K562 (cell line): ENCODE data around the gene DGCR8. TPM values are rescaled to one million over a fixed set of nuclear protein-coding genes. Genes with fewer than 3 reads are reported as not detected.

Experiments used
- HCFC1 ChIP-seq: IDR thresholded peaks from 2 replicates; pipeline ENCODE4 v1.6.1; 2012; ENCODE audit warnings: low read depth, low read length, improper control_type of control experiment
- HDAC2 ChIP-seq: fragments of 450-650 bp; IDR thresholded peaks from 2 replicates; pipeline ENCODE4 v1.6.1; 2016; ENCODE audit warnings: mild to moderate bottlenecking
- JUND ChIP-seq, 2 experiments: IDR thresholded peaks; 2 replicates in 1 of 2; 3 replicates in 1 of 2; pipeline ENCODE4 v1.6.1; 2011; ENCODE audit warnings: borderline replicate concordance in 2 of 2, low read depth in 2 of 2, low read length in 2 of 2, improper control_type of control experiment in 1 of 2, missing biosample characterization in 1 of 2, missing genetic modification characterization in 1 of 2, missing genetic modification reagents in 1 of 2
- KAT7 ChIP-seq: sonication (generic); formaldehyde crosslinking; IDR thresholded peaks from 2 replicates; pipeline ENCODE4 v1.8.0; 2022; ENCODE audit warnings: missing genetic modification reagents, mild to moderate bottlenecking, borderline replicate concordance
- SIX5 ChIP-seq, 2 experiments: IDR thresholded peaks; 2 replicates each; pipeline ENCODE4 v1.6.1; 2011; ENCODE audit warnings: low read length in 2 of 2, borderline replicate concordance in 1 of 2, low read depth in 1 of 2, mild to moderate bottlenecking in 1 of 2, moderate library complexity in 1 of 2; ENCODE audit not compliant: insufficient read depth in 1 of 2
- SREBF1 ChIP-seq: fragments of 150-350 bp; IDR thresholded peaks from 2 replicates; pipeline ENCODE4 v1.6.1; 2014; ENCODE audit warnings: antibody characterized with exemption, low read depth, low read length, borderline replicate concordance
- ZNF586 ChIP-seq: fragments of 450-650 bp; formaldehyde crosslinking; conservative IDR thresholded peaks from 2 replicates; pipeline ENCODE4 v1.4.0; 2020; ENCODE audit warnings: mild to moderate bottlenecking, moderate library complexity
- polyA plus RNA-seq, 8 experiments: library from polyadenylated mRNA; depleted of rRNA in 4 of 8; stranded (reverse) in 5 of 8; unstranded in 3 of 8; fragments of >200 nt; fragmentation: Nextera tagmentation in 2 of 8; fragmentation: Illumina TruSeq in 1 of 8; extraction: Ambion mirVana in 2 of 8; extraction: Trizol in 1 of 8; gene quantifications; 2 replicates each; pipeline versions ENCODE4 v1.2.1 to v1.2.3, GENCODE V29; 2011 to 2014; ENCODE audit warnings: inconsistent platforms in 1 of 8, missing spikeins in 1 of 8
- total RNA-seq, 7 experiments: library from RNA; depleted of rRNA in 6 of 7; stranded (reverse); fragments of >200 nt in 6 of 7; fragmentation: Illumina TruSeq in 2 of 7; extraction: Trizol in 2 of 7; gene quantifications; 2 replicates each; pipeline versions ENCODE4 v1.2.1 to v1.2.3, GENCODE V29; 2011 to 2021; ENCODE audit warnings: low replicate concordance in 1 of 7
- TF ChIP-seq, protein P1 (sequence below): fragments of 450-650 bp; IDR thresholded peaks from 2 replicates; pipeline ENCODE4 v1.6.1; 2016; ENCODE audit warnings: low read depth
- TF ChIP-seq, protein P2 (sequence below): fragments of 250-450 bp; sonication (Bioruptor Pico); IDR thresholded peaks from 2 replicates; pipeline ENCODE4 v1.8.0; 2021; ENCODE audit warnings: mild to moderate bottlenecking, moderate library complexity
- TF ChIP-seq, protein P3 (sequence below): sonication (generic); formaldehyde crosslinking; IDR thresholded peaks from 2 replicates; pipeline ENCODE4 v1.8.0; 2022; ENCODE audit warnings: missing genetic modification reagents, mild to moderate bottlenecking, moderate library complexity, borderline replicate concordance
- TF ChIP-seq, protein P4 (sequence below): sonication (generic); formaldehyde crosslinking; IDR thresholded peaks from 2 replicates; pipeline ENCODE4 v1.5.0; 2020; ENCODE audit warnings: missing genetic modification reagents

DGCR8 gene
- total and polyA plus RNA-seq, 9 of the 15 experiments (the other 6 are each of a cell fraction or from before 2014, with no cell fraction given): 5.9 to 144 (median 80.1) TPM

DNA sequence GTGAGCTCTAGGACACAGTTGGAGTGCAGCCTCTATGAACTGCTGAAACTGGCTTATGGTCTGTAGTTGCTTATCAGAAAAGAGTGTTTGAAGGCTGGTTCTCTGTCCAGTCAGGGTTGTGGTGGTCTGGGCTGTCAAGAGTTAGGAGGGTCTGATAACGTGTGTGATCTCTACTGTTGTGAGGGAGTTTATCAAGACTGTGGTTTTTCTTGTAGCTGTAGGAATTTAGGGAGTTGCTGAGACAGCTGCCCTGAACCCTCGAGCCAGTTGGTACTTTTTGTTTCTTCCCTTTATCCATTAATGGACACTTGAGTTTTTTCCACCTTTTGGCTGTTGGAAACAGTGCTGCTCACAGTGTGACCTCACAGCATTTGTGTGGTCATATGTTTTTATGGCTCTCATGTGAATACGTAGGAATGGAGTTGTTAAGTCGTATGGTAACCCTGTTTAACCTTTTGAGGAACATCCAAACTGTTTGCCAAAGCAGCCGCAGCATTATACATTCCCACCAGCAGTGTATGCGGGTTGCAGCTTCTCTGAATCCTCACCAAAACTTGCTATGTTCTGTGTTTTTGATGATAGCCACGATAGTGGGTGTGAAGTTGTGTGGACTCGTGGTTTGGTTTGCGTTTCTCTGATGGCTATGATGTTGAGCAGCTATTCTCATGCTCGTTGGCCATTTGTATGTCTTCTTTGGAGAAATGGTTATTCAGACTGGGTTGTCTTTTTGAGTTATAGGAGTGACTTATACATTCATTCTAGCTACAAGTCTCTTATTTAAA lies 20.9 kb upstream of the DGCR8 start (continued):
- TF ChIP-seq JUND (IDR thresholded peaks at IDR 0.05; ENCODE audit: borderline replicate concordance, low read depth, low read length) (peak; percentile 66), JUND (tag; IDR thresholded peaks at IDR 0.05; ENCODE audit: borderline replicate concordance, low read depth, low read length) (peak; percentile 79; the same call in 2 of the 3 replicates), HDAC2 (peak; percentile 35; the same call in 1 of the 2 replicates), SIX5 (IDR thresholded peaks at IDR 0.05; ENCODE audit: borderline replicate concordance in 1 of 2, insufficient read depth in 1 of 2, low read depth in 1 of 2, low read length in 2 of 2) (no peak; a peak in 1 of 4 replicates), SREBF1 (no peak), HCFC1 (no peak), ZNF586 (no peak), KAT7 (CRISPR knock-in tag) (no peak)
- TF ChIP-seq, protein P1, sequence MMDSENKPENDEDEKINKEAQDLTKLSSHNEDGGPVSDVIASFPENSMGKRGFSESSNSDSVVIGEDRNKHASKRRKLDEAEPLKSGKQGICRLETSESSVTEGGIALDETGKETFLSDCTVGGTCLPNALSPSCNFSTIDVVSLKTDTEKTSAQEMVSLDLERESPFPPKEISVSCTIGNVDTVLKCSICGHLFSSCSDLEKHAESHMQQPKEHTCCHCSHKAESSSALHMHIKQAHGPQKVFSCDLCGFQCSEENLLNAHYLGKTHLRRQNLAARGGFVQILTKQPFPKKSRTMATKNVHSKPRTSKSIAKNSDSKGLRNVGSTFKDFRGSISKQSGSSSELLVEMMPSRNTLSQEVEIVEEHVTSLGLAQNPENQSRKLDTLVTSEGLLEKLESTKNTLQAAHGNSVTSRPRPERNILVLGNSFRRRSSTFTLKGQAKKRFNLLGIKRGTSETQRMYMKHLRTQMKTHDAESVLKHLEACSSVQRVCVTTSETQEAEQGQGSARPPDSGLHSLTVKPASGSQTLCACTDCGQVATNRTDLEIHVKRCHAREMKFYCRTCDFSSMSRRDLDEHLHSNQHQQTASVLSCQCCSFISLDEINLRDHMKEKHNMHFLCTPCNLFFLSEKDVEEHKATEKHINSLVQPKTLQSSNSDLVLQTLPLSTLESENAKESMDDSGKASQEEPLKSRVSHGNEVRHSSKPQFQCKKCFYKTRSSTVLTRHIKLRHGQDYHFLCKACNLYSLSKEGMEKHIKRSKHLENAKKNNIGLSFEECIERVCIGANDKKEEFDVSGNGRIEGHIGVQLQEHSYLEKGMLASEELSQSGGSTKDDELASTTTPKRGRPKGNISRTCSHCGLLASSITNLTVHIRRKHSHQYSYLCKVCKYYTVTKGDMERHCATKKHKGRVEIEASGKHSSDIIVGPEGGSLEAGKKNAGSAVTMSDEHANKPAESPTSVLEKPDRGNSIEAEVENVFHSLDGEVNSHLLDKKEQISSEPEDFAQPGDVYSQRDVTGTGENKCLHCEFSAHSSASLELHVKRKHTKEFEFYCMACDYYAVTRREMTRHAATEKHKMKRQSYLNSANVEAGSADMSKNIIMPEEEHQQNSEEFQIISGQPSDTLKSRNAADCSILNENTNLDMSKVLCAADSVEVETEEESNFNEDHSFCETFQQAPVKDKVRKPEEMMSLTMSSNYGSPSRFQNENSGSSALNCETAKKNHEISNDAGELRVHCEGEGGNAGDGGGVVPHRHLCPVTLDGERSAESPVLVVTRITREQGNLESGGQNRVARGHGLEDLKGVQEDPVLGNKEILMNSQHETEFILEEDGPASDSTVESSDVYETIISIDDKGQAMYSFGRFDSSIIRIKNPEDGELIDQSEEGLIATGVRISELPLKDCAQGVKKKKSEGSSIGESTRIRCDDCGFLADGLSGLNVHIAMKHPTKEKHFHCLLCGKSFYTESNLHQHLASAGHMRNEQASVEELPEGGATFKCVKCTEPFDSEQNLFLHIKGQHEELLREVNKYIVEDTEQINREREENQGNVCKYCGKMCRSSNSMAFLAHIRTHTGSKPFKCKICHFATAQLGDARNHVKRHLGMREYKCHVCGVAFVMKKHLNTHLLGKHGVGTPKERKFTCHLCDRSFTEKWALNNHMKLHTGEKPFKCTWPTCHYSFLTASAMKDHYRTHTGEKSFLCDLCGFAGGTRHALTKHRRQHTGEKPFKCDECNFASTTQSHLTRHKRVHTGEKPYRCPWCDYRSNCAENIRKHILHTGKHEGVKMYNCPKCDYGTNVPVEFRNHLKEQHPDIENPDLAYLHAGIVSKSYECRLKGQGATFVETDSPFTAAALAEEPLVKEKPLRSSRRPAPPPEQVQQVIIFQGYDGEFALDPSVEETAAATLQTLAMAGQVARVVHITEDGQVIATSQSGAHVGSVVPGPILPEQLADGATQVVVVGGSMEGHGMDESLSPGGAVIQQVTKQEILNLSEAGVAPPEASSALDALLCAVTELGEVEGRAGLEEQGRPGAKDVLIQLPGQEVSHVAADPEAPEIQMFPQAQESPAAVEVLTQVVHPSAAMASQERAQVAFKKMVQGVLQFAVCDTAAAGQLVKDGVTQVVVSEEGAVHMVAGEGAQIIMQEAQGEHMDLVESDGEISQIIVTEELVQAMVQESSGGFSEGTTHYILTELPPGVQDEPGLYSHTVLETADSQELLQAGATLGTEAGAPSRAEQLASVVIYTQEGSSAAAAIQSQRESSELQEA: no peak
- TF ChIP-seq, protein P2, sequence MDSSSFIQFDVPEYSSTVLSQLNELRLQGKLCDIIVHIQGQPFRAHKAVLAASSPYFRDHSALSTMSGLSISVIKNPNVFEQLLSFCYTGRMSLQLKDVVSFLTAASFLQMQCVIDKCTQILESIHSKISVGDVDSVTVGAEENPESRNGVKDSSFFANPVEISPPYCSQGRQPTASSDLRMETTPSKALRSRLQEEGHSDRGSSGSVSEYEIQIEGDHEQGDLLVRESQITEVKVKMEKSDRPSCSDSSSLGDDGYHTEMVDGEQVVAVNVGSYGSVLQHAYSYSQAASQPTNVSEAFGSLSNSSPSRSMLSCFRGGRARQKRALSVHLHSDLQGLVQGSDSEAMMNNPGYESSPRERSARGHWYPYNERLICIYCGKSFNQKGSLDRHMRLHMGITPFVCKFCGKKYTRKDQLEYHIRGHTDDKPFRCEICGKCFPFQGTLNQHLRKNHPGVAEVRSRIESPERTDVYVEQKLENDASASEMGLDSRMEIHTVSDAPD (CRISPR knock-in tag): no peak
- TF ChIP-seq, protein P3, sequence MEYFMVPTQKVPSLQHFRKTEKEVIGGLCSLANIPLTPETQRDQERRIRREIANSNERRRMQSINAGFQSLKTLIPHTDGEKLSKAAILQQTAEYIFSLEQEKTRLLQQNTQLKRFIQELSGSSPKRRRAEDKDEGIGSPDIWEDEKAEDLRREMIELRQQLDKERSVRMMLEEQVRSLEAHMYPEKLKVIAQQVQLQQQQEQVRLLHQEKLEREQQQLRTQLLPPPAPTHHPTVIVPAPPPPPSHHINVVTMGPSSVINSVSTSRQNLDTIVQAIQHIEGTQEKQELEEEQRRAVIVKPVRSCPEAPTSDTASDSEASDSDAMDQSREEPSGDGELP (CRISPR knock-in tag): no peak
- TF ChIP-seq, protein P4, sequence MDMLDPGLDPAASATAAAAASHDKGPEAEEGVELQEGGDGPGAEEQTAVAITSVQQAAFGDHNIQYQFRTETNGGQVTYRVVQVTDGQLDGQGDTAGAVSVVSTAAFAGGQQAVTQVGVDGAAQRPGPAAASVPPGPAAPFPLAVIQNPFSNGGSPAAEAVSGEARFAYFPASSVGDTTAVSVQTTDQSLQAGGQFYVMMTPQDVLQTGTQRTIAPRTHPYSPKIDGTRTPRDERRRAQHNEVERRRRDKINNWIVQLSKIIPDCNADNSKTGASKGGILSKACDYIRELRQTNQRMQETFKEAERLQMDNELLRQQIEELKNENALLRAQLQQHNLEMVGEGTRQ (CRISPR knock-in tag): no peak
